Activated CD4-positive, alpha-beta T cell treated with anti-CD3 and anti-CD28 coated beads, Interleukin-2, amount 50 U/mL, for 16 hours (primary cell): ENCODE results near the gene MAP2K4.
A peak's percentile ranks its signal among the peaks of the same experiment; 100 is the strongest.
"Not testable (repeated sequence)": the region's sequence is repeated elsewhere in the genome, so short reads cannot be mapped to it uniquely, and the experiment has no call there.

Experiments
- DNase-seq: peaks from one replicate; pipeline ENCODE4 v3.0.0-alpha.2; 2020

Gene MAP2K4

GRCh38 chr17:12020642-12021622 lies at the start of gene MAP2K4:
Gene MAP2K4, plus strand, starts transcription at chr17:12020877. Its CDS starts 10 bp downstream, at chr17:12020887.
- DNase-seq: peak; percentile 94

- not testable (repeated sequence) for DNase-seq
Measured at GRCh38 chr17:11972741-11973140, 47.9 kb upstream of the MAP2K4 start.

GRCh38 chr17:11979795-11980194 lies 40.9 kb upstream of the MAP2K4 start:
- no peak for DNase-seq

DNA sequence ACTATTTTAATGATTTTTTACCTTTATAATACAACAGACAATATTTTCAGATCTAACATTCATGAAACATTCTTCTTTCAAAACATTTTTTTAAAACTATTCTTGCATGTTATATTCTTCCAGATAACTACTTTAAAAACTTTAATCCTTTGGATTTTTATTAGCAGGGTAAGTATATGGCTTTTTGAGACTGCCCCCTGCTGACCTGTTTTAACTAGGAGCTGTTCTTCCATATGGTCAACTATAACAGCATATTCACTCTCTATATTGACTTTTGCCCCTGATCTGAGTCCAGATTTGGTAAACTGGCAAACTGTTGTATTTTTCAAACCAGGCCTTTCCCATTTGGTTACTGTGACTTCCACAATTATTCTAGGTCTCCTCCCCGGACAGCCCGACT lies 39.9 kb upstream of the MAP2K4 start:
- DNase-seq: no peak

GRCh38 chr17:11981862-11982261 lies 38.8 kb upstream of the MAP2K4 start:
- DNase-seq: no peak

GRCh38 chr17:11986179-11986941 lies 34.3 kb upstream of the MAP2K4 start:
- DNase-seq: no peak

DNA sequence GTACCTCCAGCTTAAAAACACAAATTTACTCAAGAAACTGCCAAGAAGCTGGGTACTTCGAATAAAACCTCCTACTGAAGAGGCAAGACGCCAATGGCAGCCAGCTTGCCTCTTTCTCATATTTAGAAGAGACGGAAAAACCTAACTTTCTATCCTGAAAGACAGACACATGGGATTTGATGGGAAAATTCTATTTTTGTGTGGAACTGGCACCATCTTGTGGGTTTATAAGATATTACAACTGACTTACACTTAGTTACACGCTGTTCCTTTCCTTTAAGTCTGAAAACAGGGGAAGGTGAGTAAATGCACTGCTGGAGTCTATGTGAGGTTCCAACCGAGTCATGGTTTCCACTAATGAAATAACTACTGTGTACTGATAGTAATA lies 33.7 kb upstream of the MAP2K4 start:
- DNase-seq: peak; percentile 6

- no peak for DNase-seq
Measured at GRCh38 chr17:11990363-11990983, 30.2 kb upstream of the MAP2K4 start.

- no peak for DNase-seq
Measured at GRCh38 chr17:11991461-11991860, 29.2 kb upstream of the MAP2K4 start.

DNA sequence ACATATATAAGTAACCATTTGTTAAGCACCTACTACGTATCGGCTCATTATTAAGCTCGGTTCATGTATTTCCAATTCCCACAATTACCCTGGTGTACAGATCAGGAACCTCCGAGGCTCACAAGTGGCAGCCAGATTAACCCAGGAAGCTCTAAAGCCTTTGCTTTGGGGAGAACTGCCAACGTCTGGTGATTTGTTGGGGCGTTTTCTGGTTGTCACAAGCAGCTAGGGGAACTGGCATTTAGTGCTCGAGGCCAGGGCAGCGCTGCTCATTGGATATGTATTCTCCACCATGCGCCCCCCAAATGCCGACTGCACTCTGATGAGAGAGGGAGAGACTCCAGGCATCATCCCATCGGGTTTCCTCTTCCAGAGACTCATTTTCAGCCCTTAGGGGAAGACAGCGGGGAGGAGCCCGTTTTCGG lies 23.9 kb upstream of the MAP2K4 start:
- DNase-seq: peak; percentile 47

- DNase-seq: peak; percentile 95
Measured at GRCh38 chr17:11997147-11997971, 23.3 kb upstream of the MAP2K4 start, which contains the start of gene ZNF18. Gene ZNF18, minus strand, starts transcription at chr17:11997475. Its CDS starts 4,646 bp downstream, at chr17:11992829.

DNA sequence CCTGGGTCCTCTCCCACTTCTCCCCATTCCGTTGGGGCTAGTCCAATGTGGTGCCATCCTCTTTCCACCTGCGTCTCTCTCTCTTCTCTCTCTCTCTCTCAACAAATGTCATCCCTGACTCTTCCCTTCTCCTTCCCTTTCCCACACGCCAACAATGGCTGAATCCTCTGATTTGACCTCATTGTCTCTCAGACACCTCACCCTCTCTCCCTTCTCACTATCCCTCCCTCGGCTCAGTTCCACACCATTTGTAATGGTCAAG lies 22.8 kb upstream of the MAP2K4 start:
- no peak for DNase-seq

- no peak for DNase-seq
Measured at GRCh38 chr17:11999696-12000095, 21.0 kb upstream of the MAP2K4 start.

- DNase-seq: no peak
Measured at GRCh38 chr17:12007466-12007865, 13.2 kb upstream of the MAP2K4 start.

GRCh38 chr17:12021623-12022140 lies 1.0 kb downstream of the MAP2K4 start:
- DNase-seq: no peak

DNA sequence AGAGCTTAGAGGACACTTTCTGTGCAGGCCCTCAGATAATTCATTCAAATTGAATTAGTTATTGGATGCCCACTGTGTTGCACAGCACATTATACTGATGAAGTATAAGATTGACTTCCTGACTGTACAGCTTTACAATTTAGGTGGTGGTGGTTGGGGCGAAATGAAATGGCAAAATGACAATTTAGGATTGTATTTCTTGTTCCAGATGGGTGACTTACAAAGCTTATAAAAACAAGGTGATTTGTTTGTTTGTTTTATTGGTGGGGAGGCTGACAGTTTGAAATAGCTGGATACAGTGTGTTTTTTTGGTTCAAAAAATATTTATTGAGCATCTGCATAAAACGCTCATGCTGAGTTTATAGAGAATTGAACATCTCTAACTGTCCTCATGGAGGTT lies 1.6 kb downstream of the MAP2K4 start:
- DNase-seq: no peak

DNA sequence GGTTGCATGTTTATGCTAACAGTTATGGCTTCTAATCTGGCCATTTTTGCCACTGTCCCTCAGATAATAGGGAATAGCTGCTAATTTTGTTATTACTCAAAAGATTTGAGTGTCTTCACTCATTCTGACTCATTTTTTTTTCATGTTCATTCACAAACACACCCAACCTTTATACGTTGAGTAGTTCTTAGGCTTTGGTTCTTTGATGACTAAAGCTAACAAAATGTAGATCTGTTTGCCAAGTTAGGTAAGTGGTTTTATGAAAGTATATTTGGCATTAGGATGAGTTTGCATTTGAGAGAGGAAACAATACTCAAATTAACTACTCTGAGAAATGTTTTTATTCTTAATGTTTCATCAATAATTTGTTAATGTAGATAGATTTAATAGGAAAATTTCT lies 3.6 kb downstream of the MAP2K4 start:
- DNase-seq: peak; percentile 10

- no peak for DNase-seq
Measured at GRCh38 chr17:12027658-12028057, 7.0 kb downstream of the MAP2K4 start.

GRCh38 chr17:12028611-12029010 lies 7.9 kb downstream of the MAP2K4 start:
- no peak for DNase-seq

DNA sequence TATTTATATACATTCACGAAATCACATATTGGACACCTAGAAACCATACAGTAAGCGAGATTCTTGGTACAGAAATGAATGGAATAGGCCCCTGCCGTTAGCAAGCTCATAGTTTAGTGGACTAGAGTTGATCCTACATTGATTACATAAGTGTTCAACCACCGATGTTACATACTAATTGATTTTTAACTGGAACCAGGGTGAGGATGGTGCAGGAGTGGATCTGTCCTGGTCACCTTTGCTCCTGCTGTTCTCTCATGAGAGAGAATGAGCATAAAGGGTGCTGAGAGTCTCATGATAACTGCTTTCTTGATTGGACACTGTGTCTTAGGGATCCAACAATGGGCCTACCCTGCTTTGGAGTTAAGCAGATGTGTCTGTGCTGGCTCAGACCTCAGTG lies 13.9 kb downstream of the MAP2K4 start:
- no peak for DNase-seq

DNA sequence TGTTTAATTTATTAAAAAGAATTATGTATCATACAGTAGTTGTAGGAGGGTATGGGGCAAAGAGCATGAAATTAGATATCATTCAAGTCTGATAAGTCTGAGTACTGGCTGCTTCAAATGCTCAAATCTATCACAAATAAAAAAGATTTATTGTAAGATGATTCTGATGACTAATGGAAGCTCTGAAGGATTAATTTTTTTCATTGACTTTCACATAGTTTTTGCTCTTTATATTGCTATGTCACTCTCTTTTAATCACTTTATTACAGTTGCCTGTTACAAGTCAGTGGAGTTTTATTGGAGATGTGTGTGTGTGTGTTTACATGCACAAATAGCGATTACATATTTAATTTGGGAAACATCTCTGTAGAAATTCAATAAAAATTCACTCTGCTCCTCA lies 15.0 kb downstream of the MAP2K4 start:
- DNase-seq: no peak

- no peak for DNase-seq
Measured at GRCh38 chr17:12037970-12038369, 17.3 kb downstream of the MAP2K4 start.
